Stimulated activated CD8-positive, alpha-beta memory T cell treated with anti-CD3 and anti-CD28 coated beads, Interleukin-2, amount 100 ng/mL, for 1 hour (primary cell): Measurements from ENCODE around the gene BCAS3.
A peak's percentile ranks its signal among the peaks of the same experiment; 100 is the strongest.
"Not testable (repeated sequence)": the region's sequence is repeated elsewhere in the genome, so short reads cannot be mapped to it uniquely, and the experiment has no call there.

ENCODE experiments used
- DNase-seq, 2 donors: peaks; one replicate each; pipeline ENCODE4 v3.0.0-alpha.2; 2020; ENCODE audit warnings: low read depth in 2 of 2

Gene BCAS3

DNA sequence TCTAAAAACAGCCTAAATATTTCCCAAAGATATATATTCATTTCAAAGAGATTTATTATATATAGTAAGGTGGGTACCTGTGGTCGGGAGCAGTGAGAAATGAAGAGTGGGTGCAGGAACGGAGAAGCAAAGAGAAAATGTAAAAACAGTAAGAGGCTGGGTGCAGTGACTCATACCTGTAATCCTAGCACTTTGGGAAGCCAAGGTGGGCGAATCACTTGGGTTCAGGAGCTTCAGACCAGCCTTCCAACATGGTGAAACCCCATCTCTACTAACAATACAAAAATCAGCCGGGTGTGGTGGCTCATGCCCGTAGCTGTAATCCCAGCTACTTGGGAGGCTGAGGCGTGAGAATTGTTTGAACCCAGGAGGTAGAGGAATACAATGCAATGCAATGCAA lies 257.1 kb downstream of the BCAS3 start:
- no peak for DNase-seq

DNA sequence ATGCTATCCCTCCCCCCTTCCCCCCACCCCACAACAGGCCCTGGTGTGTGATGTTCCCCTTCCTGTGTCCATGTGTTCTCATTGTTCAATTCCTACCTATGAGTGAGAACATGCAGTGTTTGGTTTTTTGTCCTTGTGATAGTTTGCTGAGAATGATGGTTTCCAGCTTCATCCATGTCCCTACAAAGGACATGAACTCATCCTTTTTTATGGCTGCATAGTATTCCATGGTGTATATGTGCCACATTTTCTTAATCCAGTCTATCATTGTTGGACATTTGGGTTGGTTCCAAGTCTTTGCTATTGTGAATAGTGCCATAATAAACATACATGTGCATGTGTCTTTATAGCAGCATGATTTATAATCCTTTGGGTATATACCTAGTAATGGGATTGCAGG lies 258.3 kb downstream of the BCAS3 start:
- DNase-seq = not testable (repeated sequence)

- no peak for DNase-seq
Observed at GRCh38 chr17:60939318-60939717, 261.7 kb downstream of the BCAS3 start.

DNA sequence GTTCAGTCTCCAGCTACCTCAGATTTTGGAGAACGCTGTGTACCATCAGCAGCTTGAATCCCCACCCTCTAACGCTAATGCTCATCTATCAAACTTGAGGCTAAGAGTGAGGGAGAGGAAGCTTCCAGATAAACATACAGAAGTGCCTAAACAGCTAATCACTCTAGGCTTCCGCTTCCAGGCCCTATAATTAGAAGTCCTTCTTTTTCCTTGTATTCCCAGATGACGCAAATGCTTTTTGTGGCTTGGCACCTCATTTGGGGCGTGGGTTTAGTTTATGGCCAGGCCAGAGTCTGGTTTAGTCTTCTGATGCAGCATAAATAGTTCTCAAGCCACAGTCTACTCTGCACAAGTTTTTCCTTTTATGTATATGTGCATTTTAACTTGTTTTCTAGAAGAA lies 263.4 kb downstream of the BCAS3 start:
- DNase-seq = no peak

DNA sequence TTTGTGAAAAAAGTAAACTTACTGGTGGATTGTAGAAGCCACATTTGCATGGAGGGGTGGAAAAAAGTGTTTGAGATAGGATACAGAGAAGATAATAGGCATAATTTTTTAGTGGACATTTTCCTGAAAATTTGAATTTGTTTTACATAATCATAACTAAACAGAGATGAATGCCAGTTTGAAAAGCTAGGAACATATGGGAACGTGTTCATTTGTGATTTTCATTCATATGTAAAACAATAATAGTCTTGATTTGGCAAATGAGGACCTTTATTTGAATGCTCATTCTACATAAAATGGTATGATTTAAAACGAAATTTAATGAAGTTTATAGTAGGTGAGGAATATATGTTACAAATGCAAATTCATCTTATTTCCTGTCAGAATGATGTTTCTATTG lies 263.9 kb downstream of the BCAS3 start:
- DNase-seq = no peak

DNA sequence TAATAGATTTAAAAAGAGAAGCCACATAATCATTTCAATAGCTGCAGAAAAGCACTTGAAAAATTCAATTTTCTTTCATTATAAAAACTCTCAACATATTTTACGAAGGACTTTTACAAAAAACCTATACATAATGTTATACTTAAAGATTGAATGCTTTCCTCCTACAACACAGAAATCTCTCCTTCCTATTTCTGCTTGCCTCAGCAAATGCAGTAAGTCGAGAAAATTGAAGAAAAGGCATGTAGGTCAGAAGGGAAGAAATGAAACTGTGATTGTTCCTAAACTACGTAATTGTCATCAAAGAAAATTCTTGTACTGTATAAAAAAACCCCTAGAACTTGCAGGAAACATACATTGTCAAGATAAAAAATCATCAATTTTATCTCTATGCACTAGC lies 267.1 kb downstream of the BCAS3 start:
- DNase-seq = no peak

GRCh38 chr17:60947100-60947499 lies 269.4 kb downstream of the BCAS3 start:
- no peak for DNase-seq

GRCh38 chr17:60947543-60947942 lies 269.9 kb downstream of the BCAS3 start:
- DNase-seq = no peak

- DNase-seq = no peak
Observed at GRCh38 chr17:60952747-60953146, 275.1 kb downstream of the BCAS3 start.

GRCh38 chr17:60959011-60959410 lies 281.4 kb downstream of the BCAS3 start:
- DNase-seq = no peak

DNA sequence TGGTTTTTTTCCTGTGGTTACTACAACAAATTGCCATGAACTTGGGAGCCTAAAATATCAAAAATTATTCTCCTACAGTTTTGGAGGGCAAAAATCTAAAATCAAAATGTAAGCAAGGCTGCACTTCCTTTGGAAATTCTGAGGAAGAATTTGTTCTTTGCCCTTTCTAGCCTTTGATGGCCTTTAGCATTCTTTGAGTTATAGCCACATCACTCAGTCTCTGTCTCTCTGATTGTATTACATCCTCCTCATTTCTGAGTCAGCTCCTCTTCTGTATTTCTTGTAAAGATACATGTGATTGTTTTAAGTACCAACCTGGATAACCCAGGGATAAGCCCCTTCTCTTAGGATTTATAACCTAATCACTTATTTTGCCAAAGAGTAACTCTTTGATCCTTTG lies 282.0 kb downstream of the BCAS3 start:
- no peak for DNase-seq

GRCh38 chr17:60960398-60961065 lies 282.9 kb downstream of the BCAS3 start:
- no peak for DNase-seq

GRCh38 chr17:60964160-60964559 lies 286.5 kb downstream of the BCAS3 start:
- no peak for DNase-seq

GRCh38 chr17:60968266-60968665 lies 290.6 kb downstream of the BCAS3 start:
- DNase-seq = no peak

- no peak for DNase-seq
Observed at GRCh38 chr17:60969500-60970037, 291.9 kb downstream of the BCAS3 start.

DNA sequence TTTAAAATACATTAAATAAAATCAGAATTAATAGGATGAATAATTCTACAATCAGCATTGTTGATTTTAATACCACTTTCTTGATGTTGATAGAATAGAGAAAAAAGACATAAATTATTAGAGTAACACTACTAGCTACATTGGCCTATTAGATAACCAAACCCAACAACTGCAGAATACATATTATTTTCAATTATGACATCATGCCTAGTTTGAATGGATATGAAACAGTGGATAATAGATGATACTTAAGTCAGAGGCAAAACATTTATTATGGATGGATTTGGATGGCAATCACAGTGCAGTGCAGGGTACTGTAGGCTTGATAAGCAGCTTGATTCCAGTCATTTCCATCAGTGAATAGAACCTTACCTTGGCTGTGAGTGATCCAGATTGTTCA lies 293.1 kb downstream of the BCAS3 start:
- DNase-seq = no peak

GRCh38 chr17:60971515-60972369 lies 294.1 kb downstream of the BCAS3 start:
- DNase-seq = peak in 1 of 2 donors; percentile 1

GRCh38 chr17:60976861-60977260 lies 299.2 kb downstream of the BCAS3 start:
- not testable (repeated sequence) for DNase-seq

- DNase-seq = no peak
Observed at GRCh38 chr17:60989379-60989778, 311.7 kb downstream of the BCAS3 start.

- no peak for DNase-seq
Observed at GRCh38 chr17:60989846-60990245, 312.2 kb downstream of the BCAS3 start.

DNA sequence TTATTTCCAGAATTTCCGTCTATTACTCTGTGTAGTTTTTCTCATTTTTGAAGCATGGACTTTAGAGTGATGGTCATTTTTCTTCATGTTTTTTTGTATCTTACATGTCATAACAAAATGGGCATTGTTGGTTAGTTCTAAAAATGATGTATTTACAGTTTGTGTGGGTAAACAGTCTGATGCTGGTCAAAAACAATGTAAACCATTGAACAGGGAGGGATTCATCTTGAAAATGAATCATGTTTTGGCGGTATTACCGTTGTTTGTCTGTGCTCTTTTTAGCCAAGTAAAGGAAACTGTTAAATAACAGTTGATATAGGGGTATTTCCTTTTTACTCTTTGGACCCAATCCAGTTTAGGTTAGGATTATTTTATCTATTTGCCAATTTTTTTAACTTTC lies 315.8 kb downstream of the BCAS3 start:
- no peak for DNase-seq

DNA sequence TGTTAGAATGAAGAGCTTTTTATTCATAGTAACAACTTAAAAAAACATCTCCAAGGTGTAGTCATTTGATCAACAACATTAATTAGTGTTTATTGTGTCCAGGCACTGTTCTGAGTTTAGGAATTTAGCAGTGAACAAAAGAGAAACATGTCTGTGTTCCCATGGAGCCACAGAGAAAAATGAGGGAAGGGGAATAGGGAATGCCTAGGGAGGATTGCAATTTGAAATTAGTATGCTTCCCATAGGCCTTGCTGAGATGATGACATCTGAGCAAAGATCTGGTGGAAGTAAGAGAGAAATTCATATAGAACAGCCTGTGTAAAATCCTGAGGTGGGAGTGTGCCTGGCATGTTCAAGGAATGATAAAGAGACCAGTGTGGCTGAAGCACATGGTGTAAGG lies 318.0 kb downstream of the BCAS3 start:
- no peak for DNase-seq

DNA sequence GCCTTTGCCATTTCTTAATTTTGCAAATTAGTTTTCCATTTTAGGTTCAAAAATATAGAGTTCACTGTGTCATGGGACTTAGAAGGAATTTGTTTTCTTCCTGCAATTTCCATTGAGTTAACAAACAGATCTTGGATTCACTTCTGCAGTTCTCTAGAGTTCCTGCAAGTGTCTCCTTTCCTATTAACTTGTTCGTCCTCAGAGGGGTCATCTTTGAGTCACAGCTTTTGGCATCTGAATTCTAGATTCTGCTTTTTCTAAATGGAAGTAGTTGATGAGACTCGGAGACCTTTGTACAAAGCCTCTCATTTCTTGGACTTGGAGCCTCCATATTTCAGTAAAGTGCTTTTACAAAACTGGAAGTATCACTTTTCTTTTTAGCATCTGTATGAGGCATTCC lies 323.3 kb downstream of the BCAS3 start:
- DNase-seq = no peak
